Inflammatory macrophage treated with lipopolysaccharide for 1 hour (primary cell): Measurements from ENCODE around the gene KIF7.

ENCODE experiments used
- DNase-seq, 2 donors: peaks; one replicate each; pipeline ENCODE4 v3.0.0-alpha.2; 2020 to 2022

KIF7 gene

GRCh38 chr15:89668171-89668570 lies 12.9 kb upstream of the KIF7 start:
- DNase-seq, result no peak

GRCh38 chr15:89667706-89667960 lies 12.4 kb upstream of the KIF7 start:
- DNase-seq, result no peak

GRCh38 chr15:89666858-89667705 lies 11.8 kb upstream of the KIF7 start:
- no peak for DNase-seq

- no peak for DNase-seq
Observed at GRCh38 chr15:89666184-89666857, 11.1 kb upstream of the KIF7 start.

- DNase-seq, result peak; percentile 18 to 34
Observed at GRCh38 chr15:89665449-89666181, 10.3 kb upstream of the KIF7 start.

- DNase-seq, result no peak
Observed at GRCh38 chr15:89664441-89665350, 9.4 kb upstream of the KIF7 start.

GRCh38 chr15:89662893-89663626 lies 7.8 kb upstream of the KIF7 start:
- DNase-seq, result no peak

GRCh38 chr15:89660556-89660955 lies 5.3 kb upstream of the KIF7 start:
- no peak for DNase-seq

GRCh38 chr15:89659295-89659694 lies 4.0 kb upstream of the KIF7 start:
- DNase-seq, result no peak

- no peak for DNase-seq
Observed at GRCh38 chr15:89657686-89658200, 2.5 kb upstream of the KIF7 start.

- no peak for DNase-seq
Observed at GRCh38 chr15:89656116-89656815, 999 bp upstream of the KIF7 start.

GRCh38 chr15:89654301-89654761 lies 936 bp downstream of the KIF7 start:
- no peak for DNase-seq

- DNase-seq, result no peak
Observed at GRCh38 chr15:89653578-89653977, 1.7 kb downstream of the KIF7 start.

GRCh38 chr15:89652666-89653065 lies 2.6 kb downstream of the KIF7 start:
- no peak for DNase-seq

GRCh38 chr15:89652131-89652530 lies 3.1 kb downstream of the KIF7 start:
- DNase-seq, result no peak

- no peak for DNase-seq
Observed at GRCh38 chr15:89649716-89650115, 5.6 kb downstream of the KIF7 start.

- DNase-seq, result no peak
Observed at GRCh38 chr15:89649013-89649625, 6.1 kb downstream of the KIF7 start.

- DNase-seq, result no peak
Observed at GRCh38 chr15:89648106-89649012, 6.9 kb downstream of the KIF7 start.

- peak; percentile 21 to 84 for DNase-seq
Observed at GRCh38 chr15:89647191-89647851, 7.9 kb downstream of the KIF7 start.
